ENCODE data around the gene CDIP1.

CDIP1 gene

DNA sequence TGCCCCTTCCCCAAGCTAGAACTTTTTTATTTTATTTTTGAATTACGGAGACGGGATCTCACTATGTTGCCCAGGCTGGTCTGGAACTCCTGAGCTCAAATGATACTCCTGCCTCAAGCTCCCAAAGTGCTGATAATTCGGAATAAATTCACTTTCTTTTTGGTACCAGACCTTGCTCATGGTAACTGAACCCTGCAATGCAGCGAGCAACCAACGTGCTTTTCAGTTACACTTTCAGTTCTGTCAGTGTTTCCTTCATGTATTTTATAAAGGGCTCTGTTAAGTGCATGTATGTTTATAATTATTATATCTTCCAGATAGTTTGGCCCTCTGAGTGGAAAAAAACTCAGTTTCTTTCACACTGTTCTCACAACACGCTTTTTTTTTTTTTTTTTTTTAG lies 31.5 kb upstream of the CDIP1 start:
- H3K36me3 ChIP-seq (ENCODE audit: control insufficient read depth, low read length) = no peaks in the 10 kb centered on the region
- peaks cover 14% of the 10 kb centered on the region for H3K27me3 ChIP-seq (ENCODE audit: control insufficient read depth, low read length)
- H3K9me2 ChIP-seq (replicated peaks; ENCODE audit: control insufficient read depth, low read length) = no peaks in the 10 kb centered on the region
- no peaks in the 10 kb centered on the region for H3K9me3 ChIP-seq (ENCODE audit: control insufficient read depth, insufficient read depth, low read length)
- no peaks in the 10 kb centered on the region for H4K20me1 ChIP-seq (ENCODE audit: control insufficient read depth, insufficient read depth, low read depth, low read length)
- no peaks in the 10 kb centered on the region for H3F3A ChIP-seq (ENCODE audit: control insufficient read depth, insufficient read depth)
- no peak for TF ChIP-seq EZH2phosphoT487 (IDR thresholded peaks at IDR 0.05; ENCODE audit: borderline replicate concordance, low read length)
- TF ChIP-seq, protein P1, sequence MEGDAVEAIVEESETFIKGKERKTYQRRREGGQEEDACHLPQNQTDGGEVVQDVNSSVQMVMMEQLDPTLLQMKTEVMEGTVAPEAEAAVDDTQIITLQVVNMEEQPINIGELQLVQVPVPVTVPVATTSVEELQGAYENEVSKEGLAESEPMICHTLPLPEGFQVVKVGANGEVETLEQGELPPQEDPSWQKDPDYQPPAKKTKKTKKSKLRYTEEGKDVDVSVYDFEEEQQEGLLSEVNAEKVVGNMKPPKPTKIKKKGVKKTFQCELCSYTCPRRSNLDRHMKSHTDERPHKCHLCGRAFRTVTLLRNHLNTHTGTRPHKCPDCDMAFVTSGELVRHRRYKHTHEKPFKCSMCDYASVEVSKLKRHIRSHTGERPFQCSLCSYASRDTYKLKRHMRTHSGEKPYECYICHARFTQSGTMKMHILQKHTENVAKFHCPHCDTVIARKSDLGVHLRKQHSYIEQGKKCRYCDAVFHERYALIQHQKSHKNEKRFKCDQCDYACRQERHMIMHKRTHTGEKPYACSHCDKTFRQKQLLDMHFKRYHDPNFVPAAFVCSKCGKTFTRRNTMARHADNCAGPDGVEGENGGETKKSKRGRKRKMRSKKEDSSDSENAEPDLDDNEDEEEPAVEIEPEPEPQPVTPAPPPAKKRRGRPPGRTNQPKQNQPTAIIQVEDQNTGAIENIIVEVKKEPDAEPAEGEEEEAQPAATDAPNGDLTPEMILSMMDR (IDR thresholded peaks at IDR 0.05; ENCODE audit: low read depth, low read length, poor library complexity, severe bottlenecking) = no peak
- no peaks in the 10 kb centered on the region for H3K4me1 ChIP-seq (ENCODE audit: control insufficient read depth, low read length)
- H3K4me2 ChIP-seq (ENCODE audit: low read length) = no peak overlapping the region
- no peaks in the 10 kb centered on the region for H3K79me2 ChIP-seq (ENCODE audit: control insufficient read depth, low read length)
- no peak overlapping the region for H3K4me3 ChIP-seq (ENCODE audit: low read length)
- no peak overlapping the region for H3K27ac ChIP-seq (ENCODE audit: low read depth, low read length)

DNA sequence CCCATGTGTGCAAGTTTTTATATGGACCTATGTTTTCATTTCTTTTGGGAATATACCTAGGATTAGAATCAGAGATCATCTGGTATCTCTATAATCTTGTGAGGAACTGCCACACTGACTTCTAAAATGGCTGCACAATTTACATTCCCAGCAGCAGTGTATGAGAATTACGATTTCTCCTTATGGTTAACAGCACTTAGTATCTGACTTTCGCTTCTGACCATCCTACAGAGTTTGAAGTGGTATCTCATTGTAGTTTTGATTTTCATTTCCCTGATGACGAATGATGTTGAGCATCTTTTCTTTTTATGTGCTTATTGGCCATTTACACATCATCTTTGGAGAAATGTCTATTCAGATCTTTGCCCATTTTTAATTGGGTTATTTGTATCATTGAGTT lies 27.6 kb upstream of the CDIP1 start:
- Histone ChIP-seq H3K36me3 (ENCODE audit: control insufficient read depth, low read length) (no peaks in the 10 kb centered on the region), H3K27me3 (ENCODE audit: control insufficient read depth, low read length) (peaks cover 11% of the 10 kb centered on the region), H3K9me2 (replicated peaks; ENCODE audit: control insufficient read depth, low read length) (no peaks in the 10 kb centered on the region), H3K9me3 (ENCODE audit: control insufficient read depth, insufficient read depth, low read length) (no peaks in the 10 kb centered on the region), H3K79me2 (ENCODE audit: control insufficient read depth, low read length) (no peaks in the 10 kb centered on the region), H3F3A (ENCODE audit: control insufficient read depth, insufficient read depth) (no peaks in the 10 kb centered on the region), H3K27ac (ENCODE audit: low read depth, low read length) (no peak overlapping the region), H4K20me1 (ENCODE audit: control insufficient read depth, insufficient read depth, low read depth, low read length) (no peaks in the 10 kb centered on the region), H3K4me1 (ENCODE audit: control insufficient read depth, low read length) (no peaks in the 10 kb centered on the region), H3K4me2 (ENCODE audit: low read length) (no peak overlapping the region), H3K4me3 (ENCODE audit: low read length) (no peak overlapping the region)
- TF ChIP-seq, protein P1 (IDR thresholded peaks at IDR 0.05; ENCODE audit: low read depth, low read length, poor library complexity, severe bottlenecking) = no peak
- TF ChIP-seq EZH2phosphoT487 (IDR thresholded peaks at IDR 0.05; ENCODE audit: borderline replicate concordance, low read length) = no peak

DNA sequence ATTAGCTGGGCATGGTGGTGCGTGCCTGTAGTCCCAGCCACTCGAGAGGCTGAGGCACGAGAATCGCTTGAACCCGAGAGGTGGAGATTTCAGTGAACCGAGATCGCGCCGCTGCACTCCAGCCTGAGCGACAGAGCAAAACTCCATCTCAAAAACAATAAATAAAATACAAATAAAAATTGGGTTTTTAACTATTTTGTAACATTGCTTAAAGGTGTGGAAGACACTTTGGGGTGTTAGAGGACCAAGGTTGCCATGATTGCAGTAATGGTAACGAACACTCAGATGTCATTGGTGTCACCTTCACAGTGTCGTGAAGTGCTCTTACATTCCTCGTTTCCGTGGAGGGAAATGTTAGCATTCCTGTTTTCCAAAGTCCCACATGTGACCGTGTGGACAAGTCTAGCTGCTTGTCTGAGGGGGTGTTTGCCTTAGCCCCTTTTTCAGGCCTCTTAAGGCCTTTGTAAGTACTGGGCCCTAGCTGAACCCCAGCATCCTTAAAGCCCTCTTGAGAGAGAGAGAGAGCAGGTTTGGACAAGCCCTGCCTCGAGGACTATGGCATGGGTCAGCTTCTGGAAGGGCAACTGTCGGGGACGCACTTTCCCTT lies 26.2 kb upstream of the CDIP1 start:
- H4K20me1 ChIP-seq (ENCODE audit: control insufficient read depth, insufficient read depth, low read depth, low read length) = no peaks in the 10 kb centered on the region
- H3K27me3 ChIP-seq (ENCODE audit: control insufficient read depth, low read length) = peaks cover 5% of the 10 kb centered on the region; the same call in 1 of the 2 replicates
- H3F3A ChIP-seq (ENCODE audit: control insufficient read depth, insufficient read depth) = no peaks in the 10 kb centered on the region
- no peak overlapping the region for H3K4me3 ChIP-seq (ENCODE audit: low read length)
- H3K4me1 ChIP-seq (ENCODE audit: control insufficient read depth, low read length) = no peaks in the 10 kb centered on the region
- H3K4me2 ChIP-seq (ENCODE audit: low read length) = no peak overlapping the region
- H3K9me3 ChIP-seq (ENCODE audit: control insufficient read depth, insufficient read depth, low read length) = no peaks in the 10 kb centered on the region
- no peaks in the 10 kb centered on the region for H3K79me2 ChIP-seq (ENCODE audit: control insufficient read depth, low read length)
- H3K27ac ChIP-seq (ENCODE audit: low read depth, low read length) = no peak overlapping the region
- no peaks in the 10 kb centered on the region for H3K36me3 ChIP-seq (ENCODE audit: control insufficient read depth, low read length)
- H3K9me2 ChIP-seq (replicated peaks; ENCODE audit: control insufficient read depth, low read length) = no peaks in the 10 kb centered on the region
- TF ChIP-seq EZH2phosphoT487 (IDR thresholded peaks at IDR 0.05; ENCODE audit: borderline replicate concordance, low read length) = no peak
- TF ChIP-seq, protein P1 (IDR thresholded peaks at IDR 0.05; ENCODE audit: low read depth, low read length, poor library complexity, severe bottlenecking) = no peak

Measured in DOHH2 (cell line).